ENCODE results near the gene TLL1. TPM values are rescaled to one million over a fixed set of nuclear protein-coding genes. Genes with fewer than 3 reads are reported as not detected.

TLL1 gene
- total and polyA plus RNA-seq, 2 of the 13 experiments (the other 11 are each of a cell fraction or from before 2014, with no cell fraction given) = not detected

DNA sequence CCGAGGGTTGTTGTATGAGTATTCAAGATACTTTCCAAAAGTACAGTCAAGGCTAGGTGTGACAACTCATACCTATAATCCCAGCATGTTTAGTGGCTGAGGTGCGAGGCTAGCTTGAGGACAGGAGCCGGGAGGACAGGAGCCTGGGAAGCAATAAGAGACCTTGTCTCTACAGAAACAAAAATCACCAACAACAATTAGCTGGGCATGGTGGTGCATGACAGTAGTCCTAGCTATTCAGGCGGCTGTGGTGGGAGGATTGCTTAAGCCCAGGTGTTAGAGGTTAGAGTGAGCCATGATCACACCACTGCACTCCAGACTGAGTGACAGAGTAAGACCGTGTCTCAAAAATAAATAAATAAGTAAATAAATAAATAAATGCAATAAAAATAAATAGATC, 91.6 kb downstream of the TLL1 start:
- in situ Hi-C loops (cut with HindIII; ENCODE audit: extremely low pct_ligation_motif_present, low pct_unique_long_range_greater_than_20kb) = no loop called here
- TF ChIP-seq, protein P1, sequence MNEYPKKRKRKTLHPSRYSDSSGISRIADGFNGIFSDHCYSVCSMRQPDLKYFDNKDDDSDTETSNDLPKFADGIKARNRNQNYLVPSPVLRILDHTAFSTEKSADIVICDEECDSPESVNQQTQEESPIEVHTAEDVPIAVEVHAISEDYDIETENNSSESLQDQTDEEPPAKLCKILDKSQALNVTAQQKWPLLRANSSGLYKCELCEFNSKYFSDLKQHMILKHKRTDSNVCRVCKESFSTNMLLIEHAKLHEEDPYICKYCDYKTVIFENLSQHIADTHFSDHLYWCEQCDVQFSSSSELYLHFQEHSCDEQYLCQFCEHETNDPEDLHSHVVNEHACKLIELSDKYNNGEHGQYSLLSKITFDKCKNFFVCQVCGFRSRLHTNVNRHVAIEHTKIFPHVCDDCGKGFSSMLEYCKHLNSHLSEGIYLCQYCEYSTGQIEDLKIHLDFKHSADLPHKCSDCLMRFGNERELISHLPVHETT (CRISPR knock-in tag; conservative IDR thresholded peaks at IDR 0.05) = no peak
- TF ChIP-seq GATAD2A (CRISPR knock-in tag; IDR thresholded peaks at IDR 0.05) = no peak
- Histone ChIP-seq H3K4me3 (replicated peaks in 1 of 3; ENCODE audit: insufficient read depth in 1 of 3, low read depth in 2 of 3, low read length in 3 of 3) (no peak overlapping the region), H3K79me2 (ENCODE audit: insufficient read depth, low read length) (no peaks in the 10 kb centered on the region), H3K9ac (ENCODE audit: insufficient read depth, low read depth, low read length) (no peak overlapping the region), H3K36me3 (replicated peaks in 1 of 2; ENCODE audit: control insufficient read depth in 1 of 2, insufficient read depth in 2 of 2, low read length in 2 of 2) (no peaks in the 10 kb centered on the region), H3K4me1 (ENCODE audit: insufficient read depth, low read length) (no peaks in the 10 kb centered on the region), H3K27me3 (ENCODE audit: control insufficient read depth in 1 of 2, insufficient read depth in 2 of 2, low read length in 2 of 2) (no peaks in the 10 kb centered on the region), H2AFZ (ENCODE audit: low read length) (no peak overlapping the region), H3K27ac (ENCODE audit: extremely low read length, insufficient read depth, low read length) (no peak overlapping the region), H3K9me3 (ENCODE audit: low read length) (no peaks in the 10 kb centered on the region), H3K4me2 (ENCODE audit: low read depth, low read length) (no peak overlapping the region), H4K20me1 (ENCODE audit: insufficient read depth, low read length) (no peaks in the 10 kb centered on the region)
- CTCF ChIA-PET (ENCODE audit: low intra/inter-chr PET ratio, low total read pairs) = no interaction called here
- no TSS peak for BruUV-seq (replicated peaks)
- 0% methylated on average over 5 of the region's 5 CpGs for WGBS (ENCODE audit: low lambda C conversion rate)
- intact Hi-C loops (cut with micrococcal nuclease; ENCODE audit: unreplicated experiment) = no loop called here
- POLR2A ChIA-PET = no interaction called here
- ATAC-seq (no peak), DNase-seq (ENCODE audit: low spot score) (no peak), FAIRE-seq (no peak)

DNA sequence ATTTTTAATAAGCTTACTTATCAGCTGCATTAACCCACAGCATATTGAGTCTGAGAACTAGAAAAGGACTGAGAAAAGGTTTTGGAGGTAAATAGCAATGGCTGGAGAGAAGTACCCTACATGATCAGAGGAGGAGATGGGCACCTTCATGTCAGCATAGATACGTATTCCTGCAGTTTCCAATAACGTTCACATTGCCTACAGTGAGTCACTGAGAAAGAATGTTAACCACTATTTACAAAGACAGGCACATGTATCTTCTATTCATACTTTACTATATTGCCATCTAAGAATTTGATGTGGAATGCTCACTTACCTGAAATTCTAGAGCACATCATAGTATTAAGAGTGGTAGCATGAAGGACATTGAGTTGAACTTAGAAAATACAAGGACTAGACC, 92.5 kb downstream of the TLL1 start:
- ChIA-PET CTCF (ENCODE audit: low intra/inter-chr PET ratio, low total read pairs) (no interaction called here), POLR2A (no interaction called here)
- in situ Hi-C loops (cut with HindIII; ENCODE audit: extremely low pct_ligation_motif_present, low pct_unique_long_range_greater_than_20kb) (no loop called here), intact Hi-C loops (cut with micrococcal nuclease; ENCODE audit: unreplicated experiment) (no loop called here)
- no peak for ATAC-seq
- no peaks in the 10 kb centered on the region for H3K79me2 ChIP-seq (ENCODE audit: insufficient read depth, low read length)
- no peak for FAIRE-seq
- H3K27ac ChIP-seq (ENCODE audit: extremely low read length, insufficient read depth, low read length) = no peak overlapping the region
- DNase-seq (ENCODE audit: low spot score) = peak; percentile 1
- H3K36me3 ChIP-seq (replicated peaks in 1 of 2; ENCODE audit: control insufficient read depth in 1 of 2, insufficient read depth in 2 of 2, low read length in 2 of 2) = no peaks in the 10 kb centered on the region
- H3K9ac ChIP-seq (ENCODE audit: insufficient read depth, low read depth, low read length) = no peak overlapping the region
- no peak overlapping the region for H2AFZ ChIP-seq (ENCODE audit: low read length)
- H4K20me1 ChIP-seq (ENCODE audit: insufficient read depth, low read length) = no peaks in the 10 kb centered on the region
- no peak overlapping the region for H3K4me3 ChIP-seq (replicated peaks in 1 of 3; ENCODE audit: insufficient read depth in 1 of 3, low read depth in 2 of 3, low read length in 3 of 3)
- WGBS (ENCODE audit: low lambda C conversion rate) = 0% methylated on average over 2 of the region's 2 CpGs
- no peaks in the 10 kb centered on the region for H3K9me3 ChIP-seq (ENCODE audit: low read length)
- H3K27me3 ChIP-seq (ENCODE audit: control insufficient read depth in 1 of 2, insufficient read depth in 2 of 2, low read length in 2 of 2) = no peaks in the 10 kb centered on the region
- BruUV-seq (replicated peaks) = no TSS peak
- H3K4me2 ChIP-seq (ENCODE audit: low read depth, low read length) = no peak overlapping the region
- TF ChIP-seq ZNF260 (CRISPR knock-in tag; IDR thresholded peaks at IDR 0.05; ENCODE audit: borderline replicate concordance, low read depth) (no peak), HNRNPUL1 (IDR thresholded peaks at IDR 0.05; ENCODE audit: low read depth, low read length) (no peak), ZNF12 (CRISPR knock-in tag; IDR thresholded peaks at IDR 0.05) (no peak), RBAK (CRISPR knock-in tag; IDR thresholded peaks at IDR 0.05) (no peak)
- no peaks in the 10 kb centered on the region for H3K4me1 ChIP-seq (ENCODE audit: insufficient read depth, low read length)

All from HepG2 (cell line).